DMS79 (cell line): ENCODE data around the gene MICAL2.

Experiments used
- DNase-seq: peaks from one replicate; lab custom pipeline; 2025; lab: John Stamatoyannopoulos, UW

Gene MICAL2

DNA sequence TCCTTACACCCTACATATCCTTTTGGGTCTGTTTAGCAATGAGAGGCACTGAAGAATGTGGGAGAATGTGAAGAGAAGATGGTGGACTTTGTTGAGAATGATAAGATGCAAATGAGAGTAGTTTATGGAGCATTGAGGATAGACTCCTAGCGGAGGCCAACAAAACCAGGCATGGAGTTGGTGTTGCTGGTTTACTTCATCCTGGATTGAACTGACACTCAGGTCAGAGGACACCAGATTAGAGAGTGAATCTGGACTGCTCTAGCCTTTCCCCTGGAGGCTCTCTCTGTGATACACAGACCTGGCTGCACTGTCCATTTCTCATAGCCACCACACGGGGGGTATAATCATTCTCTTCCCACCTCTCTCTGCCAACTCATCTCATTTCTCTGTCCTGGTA lies 98.7 kb downstream of the MICAL2 start:
- no peak for DNase-seq

DNA sequence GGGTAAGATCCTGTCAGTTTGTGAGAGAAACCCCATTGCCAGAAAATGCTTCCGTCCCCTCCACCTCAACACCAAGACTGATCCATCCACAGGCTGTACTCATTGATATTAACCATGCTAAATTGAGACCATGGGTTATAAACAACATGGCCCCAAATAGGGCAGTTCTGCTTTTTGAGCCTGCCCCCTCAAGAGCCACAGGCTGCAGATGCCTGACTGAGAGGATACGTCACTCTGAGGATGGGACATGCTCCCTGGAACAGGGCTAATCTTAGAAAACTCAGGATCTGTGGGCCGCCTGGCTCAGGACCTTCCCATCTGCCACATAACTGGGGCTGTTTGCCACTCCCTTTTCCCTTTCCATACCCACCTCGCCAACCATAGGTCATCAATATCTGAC lies 99.8 kb downstream of the MICAL2 start:
- no peak for DNase-seq

DNA sequence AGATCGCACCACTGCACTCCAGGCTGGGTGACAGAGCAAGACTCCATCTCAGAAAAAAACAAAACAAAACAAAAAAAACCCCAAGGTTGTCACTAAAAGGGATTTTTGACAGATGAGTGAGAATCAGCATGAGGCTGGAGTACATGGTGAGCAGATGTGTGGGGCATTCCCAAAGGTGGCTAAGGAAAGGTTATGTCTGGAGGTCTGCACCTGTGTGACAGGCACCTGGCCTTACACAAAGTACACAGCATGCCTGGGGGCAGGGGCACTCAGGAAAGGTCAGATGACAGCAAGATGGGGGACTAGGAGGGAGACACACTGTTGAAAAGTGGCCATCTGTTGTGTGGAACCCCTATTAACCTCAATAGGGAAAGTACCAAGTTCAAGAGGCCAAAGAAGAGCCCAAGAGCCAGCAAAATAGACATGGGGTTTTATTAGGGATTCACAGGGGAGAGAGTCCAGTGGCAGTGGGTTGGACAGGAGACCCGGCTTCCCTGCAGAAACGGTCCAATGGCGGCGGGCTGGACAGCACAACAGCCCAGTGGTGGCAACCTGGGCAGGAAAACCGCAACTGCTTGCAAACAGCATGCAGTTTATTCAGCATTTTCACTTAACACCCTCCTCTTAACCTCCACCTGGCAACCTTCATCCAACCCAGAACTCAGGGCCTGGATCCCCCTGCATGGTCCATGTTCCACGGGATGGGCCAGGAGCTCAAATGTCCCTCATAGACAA lies 101.1 kb downstream of the MICAL2 start:
- DNase-seq: no peak

DNA sequence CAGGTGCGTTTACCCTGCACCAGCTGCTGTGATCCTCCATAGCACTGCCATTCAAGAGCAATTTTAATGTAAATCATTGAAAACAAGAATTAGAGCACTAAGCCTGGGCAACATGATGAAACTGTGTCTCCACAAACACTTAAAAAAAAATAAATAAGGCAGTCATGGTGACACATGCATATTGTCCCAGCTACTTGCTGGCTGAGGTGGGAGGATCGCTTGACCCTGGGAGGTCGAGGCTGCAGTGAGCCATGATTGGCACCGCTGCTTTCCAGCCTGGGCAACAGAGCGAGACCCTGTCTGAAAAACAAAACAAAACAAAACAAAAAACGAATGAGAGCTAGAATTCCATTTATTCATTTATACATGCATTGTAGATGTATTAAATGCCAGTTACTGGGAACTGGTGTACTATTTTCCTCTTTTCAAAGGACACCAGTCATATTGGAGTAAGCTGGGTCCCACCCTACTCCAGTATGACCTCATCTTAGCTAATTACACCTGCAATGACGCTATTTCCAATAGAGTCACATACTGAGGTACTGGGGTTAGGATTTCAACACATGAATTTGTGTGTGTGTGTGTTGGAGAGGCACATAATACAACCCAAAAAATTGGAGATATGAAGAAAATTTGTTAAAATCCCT lies 101.9 kb downstream of the MICAL2 start:
- no peak for DNase-seq

DNA sequence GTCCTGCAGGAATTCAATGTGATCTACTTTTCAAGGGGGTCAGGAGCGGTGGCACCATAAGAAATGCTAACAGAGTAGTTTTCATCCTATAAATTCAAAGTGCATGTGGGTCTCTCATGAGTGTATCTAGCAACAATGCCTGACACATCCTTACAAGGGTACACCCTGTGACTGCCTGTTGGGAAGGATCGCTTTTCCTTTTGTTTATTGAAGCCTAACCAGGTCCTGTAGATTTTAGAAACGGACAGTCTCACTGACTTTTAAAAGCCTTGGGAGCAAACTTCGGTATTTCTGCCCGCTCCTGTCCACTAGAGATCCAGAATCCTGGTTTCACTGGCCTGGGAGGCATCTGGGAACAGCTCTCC lies 102.4 kb downstream of the MICAL2 start:
- no peak for DNase-seq

DNA sequence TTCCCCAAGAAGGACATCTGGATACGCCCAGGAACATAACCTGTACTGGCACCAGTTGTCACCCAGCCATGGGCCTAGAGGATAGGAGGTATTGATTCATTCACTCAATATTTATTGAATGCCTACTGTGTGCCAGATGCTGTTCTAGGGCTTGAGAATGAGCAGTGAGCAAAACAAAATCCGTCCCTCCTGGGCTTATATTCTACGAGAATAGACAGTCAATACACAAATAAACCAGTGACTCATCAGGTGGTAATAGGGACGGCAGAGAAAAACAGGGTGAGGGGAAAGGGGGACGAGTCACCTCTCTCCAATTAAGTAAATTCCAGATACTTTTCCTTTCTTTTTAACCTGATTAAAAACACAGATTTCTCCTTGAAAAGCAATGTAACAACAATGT lies 103.5 kb downstream of the MICAL2 start:
- DNase-seq: no peak

DNA sequence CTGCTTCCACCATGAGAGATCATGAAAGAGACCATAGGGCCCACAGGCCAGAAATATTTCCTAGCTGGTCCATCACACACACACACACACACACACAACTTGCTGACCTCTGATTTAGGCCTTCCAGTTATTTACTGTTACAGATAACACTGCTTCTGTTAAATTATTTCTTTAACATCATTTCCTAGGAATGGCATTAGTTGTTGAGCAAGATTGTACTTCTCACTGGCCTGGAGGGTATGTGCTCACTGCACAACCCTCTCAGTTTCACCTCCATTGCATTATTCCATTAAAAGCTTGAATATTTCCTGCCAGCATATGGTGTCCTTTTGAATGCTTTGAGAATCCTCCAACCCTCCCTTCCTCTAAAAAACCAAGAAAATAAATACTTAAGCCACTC lies 104.4 kb downstream of the MICAL2 start:
- no peak for DNase-seq

DNA sequence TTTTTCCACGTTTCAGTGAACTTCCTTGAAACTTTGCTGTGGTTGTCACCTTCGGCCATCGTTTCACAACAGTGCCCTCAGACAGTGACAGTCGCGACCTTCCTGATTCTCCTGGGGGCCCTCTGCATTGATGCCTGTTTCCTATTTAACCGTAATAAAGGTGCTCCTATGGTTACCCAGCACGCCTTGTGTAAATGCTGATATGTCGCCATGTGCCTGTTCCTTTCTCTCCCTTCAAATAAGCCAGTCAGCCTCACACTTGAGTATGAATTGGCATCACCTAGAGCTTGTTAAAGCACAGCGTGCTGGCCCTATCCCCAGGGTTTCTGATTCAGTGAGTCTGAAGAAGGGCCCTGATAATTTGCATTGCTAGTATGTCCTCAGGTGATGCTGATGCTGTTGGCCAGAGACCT lies 104.8 kb downstream of the MICAL2 start:
- DNase-seq: peak; percentile 94

DNA sequence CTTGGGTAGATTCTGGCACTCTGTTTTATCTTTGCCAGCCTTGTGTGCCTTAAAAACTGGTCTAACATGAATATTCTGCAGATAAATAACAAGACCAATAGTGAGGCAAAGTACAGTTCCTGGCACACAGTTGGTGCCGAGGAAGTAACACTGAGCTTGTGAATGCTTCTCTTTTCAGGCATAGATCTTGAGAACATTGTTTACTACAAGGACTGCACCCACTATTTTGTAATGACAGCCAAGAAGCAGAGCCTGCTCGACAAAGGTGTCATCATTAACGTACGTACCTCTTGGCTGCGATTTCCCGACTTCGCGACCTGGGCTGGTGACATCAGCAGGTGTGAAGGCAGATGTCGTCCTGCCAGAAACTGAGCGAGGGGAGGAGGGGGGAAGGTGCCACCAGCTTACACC lies 105.7 kb downstream of the MICAL2 start:
- no peak for DNase-seq

DNA sequence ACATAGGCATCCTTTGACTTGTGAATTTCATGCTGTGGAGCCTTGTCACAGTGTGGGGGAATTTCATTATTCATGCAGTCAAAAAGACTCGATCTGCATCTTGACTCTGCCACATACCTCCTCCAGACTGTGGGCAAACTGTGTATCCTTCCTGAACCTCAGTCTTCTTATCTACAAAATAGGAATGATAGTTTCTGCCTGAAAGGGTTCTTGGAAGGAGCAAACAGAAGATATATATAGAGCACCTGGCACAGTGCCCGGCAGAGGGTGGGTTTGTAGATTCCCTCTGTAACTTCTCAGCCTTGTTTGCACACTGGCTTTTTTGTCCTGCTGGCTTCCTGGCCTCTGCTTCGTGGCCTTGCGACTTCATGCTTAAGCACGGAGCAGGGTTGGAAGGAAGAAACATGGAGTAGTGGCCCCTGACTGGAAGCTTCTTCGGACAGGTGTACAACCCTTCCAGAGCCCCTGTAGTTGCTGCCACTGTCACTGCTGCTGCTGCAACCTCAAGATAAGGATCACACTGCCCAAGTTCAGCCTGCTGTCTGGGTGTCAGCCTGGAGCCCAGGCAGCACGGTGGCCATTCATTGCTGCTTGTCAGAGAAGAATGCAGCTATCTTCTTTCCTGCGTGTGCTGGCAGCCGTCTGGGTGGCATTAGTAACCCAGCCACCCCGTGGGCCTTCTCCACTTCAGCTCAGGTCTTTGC lies 106.4 kb downstream of the MICAL2 start:
- no peak for DNase-seq

DNA sequence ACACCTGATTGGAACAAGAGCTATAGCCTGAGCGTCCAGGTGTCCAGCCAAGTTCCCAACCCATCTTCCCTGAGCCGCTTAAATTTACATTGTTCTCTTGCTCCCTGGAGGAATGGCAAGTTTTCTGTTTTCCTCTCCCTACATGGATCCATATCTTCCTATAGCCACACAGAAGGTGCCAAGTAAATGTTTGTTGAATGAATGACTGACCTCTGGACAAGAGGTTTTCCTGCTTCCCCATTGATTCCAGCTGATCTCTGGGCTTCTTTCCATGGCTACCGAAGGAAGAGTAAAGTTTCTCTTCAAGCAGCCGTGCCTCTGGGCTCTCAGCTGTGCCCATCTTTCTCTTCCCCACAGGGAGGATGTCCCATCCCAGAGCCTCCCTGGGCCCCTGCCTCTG lies 107.5 kb downstream of the MICAL2 start:
- DNase-seq: no peak

DNA sequence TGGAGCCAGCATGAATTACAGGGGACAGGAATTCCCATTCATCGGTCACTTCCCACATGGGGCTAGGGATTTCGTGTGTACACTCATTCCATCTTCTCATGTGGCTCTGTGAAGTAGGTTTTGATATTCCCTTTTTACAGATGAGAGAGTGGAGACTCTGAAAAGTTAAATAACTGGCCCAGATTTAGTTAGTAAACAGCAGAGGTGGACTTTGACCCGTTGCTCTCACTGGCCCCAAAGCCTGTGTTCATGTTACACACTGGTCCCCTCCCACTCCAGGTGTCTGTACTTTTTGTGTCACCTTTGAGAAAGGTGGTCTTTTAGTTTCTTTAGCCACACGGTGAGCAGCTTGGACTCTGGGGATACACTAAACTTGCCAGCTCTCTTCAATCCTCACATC lies 108.5 kb downstream of the MICAL2 start:
- no peak for DNase-seq

DNA sequence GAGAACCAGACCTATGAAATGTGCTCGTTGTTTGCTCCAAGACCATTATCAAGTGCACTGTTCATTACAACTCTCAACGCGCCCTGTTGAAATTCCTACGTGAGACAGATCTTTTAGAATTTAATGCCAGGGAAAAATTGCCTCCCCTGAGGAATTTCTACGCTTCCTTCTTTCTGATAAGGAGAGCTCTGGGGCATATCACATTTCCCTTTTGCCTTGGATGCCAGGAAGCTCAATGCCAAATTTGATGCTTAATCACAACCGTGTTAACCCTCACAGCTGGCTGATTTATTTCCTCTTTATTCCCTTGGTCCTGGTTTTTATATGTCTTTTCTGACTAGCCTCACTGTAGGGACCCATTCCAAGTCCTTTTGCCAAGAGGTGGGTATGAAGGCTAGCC lies 109.4 kb downstream of the MICAL2 start:
- no peak for DNase-seq

DNA sequence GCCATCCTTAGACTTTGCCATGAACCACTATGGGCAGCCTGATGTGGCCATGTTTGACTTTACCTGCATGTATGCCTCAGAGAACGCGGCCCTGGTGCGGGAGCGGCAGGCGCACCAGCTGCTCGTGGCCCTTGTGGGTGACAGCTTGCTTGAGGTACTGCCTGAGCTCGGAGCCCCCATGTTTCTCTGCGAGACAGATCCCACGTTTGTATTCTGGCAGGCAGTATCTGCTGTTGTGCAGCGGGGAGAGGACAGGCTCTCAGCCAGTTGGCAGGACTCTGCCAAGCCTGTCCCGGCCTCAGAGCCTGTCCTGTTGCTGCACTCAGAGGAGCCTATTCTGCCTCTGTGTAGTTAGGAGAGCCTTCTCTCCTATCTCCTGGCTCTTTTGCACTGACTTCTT lies 109.9 kb downstream of the MICAL2 start:
- DNase-seq: no peak

DNA sequence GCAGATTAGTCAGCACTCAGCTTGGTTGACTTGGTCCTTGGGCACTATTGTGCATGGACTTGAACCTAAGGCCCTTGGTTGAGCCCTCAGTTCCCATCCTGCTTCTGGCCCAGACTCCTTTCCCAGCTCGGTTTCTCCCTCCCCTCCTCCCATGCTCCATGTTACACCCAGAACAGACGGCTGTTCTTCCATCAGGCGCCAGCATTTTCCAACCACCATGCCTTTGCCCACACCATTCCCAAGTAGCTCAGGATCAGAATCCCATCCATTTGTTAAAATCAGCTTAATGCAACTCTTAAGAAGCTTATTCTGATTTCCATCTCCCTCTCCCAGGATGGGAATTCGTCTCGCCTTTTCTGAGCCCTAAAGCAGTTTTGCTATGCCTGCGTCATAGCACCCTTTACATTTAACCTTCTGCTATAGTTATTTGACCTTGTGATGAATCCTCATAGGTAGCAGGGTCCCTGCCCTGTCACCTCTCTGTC lies 110.7 kb downstream of the MICAL2 start:
- DNase-seq: no peak

DNA sequence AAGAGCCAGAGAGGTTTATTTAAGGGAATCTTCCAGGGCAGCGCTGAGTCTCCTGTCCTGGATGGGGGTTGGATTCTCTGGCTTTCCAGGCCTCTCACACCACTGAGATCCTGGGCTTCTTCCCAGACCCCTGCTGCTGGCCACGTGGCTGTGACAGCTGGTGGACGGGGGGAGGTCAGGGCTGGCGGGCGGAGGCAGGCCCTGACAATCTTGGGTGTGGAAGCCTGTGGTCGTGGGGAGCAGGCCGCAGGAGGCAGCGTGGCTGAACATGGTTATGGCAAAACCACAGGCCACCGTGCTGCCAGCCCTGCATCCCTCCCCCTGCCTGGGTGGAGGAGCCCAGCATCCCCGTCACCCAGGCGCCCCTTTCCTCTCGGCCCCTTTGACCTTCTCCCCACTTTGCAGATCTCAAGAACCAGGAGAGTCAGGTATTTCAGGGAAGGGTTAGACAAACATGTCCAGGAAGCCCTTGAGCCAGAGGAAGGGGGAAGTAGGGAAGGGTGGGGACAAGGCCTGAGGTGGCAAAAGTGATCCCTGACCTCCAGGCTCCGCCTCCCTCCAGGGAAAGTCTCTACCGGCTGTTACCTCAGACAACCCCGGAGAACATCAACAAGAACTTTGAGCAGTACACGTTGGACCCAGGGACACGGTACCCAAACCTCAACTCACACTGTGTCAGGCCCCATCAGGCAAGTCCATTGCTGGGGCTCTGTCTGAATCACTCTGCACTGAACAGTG lies 111.8 kb downstream of the MICAL2 start:
- DNase-seq: no peak

DNA sequence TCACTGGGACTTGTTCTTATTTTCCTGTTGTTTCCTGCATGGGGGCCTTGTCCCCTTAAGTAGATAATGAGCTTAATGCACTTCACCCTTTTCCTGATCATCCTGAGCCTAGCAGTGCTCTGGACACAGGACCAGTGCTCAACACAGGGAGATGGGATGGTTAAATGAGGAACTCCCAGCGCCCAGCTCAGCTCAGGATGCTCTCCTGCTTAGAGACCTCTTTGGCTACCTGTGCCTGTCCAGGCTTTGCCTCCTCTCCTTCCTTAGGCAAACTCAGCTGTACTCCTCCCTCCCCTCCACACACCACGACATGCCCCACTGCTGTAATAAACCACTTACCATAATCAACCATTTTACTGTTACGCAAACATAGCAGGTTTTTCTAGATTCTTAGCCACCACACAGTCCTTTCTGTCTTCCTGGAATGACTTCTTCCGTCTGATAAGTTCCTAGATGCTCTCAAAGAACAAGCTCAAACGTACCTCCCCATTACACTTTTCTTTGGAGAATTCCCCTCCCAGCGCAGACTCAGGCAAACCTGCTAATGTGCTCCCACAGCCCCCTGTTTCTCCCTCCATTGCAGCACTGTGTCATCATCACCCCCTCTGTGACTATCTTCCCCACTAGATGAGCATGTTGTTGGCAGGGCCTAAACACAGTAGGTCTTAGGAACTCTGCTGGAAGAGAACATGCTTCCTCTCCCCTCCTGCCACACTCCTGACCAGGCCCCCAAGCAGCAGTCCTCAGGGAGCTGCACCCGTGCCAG lies 113.6 kb downstream of the MICAL2 start:
- peak; percentile 79 for DNase-seq

DNA sequence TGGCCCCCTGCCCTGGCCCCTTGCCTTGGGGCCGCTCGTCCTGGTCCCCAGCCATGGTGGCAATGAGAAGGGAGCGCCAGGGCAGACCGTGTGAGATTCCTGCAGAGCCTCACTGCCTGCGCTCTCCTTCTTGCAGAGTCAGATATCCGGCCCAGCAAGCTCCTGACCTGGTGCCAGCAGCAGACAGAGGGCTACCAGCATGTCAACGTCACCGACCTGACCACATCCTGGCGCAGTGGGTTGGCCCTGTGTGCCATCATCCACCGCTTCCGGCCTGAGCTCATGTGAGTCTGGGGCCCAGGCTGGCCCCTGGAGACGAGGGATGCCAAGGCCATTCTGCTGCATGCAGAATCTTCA lies 114.1 kb downstream of the MICAL2 start:
- DNase-seq: no peak

DNA sequence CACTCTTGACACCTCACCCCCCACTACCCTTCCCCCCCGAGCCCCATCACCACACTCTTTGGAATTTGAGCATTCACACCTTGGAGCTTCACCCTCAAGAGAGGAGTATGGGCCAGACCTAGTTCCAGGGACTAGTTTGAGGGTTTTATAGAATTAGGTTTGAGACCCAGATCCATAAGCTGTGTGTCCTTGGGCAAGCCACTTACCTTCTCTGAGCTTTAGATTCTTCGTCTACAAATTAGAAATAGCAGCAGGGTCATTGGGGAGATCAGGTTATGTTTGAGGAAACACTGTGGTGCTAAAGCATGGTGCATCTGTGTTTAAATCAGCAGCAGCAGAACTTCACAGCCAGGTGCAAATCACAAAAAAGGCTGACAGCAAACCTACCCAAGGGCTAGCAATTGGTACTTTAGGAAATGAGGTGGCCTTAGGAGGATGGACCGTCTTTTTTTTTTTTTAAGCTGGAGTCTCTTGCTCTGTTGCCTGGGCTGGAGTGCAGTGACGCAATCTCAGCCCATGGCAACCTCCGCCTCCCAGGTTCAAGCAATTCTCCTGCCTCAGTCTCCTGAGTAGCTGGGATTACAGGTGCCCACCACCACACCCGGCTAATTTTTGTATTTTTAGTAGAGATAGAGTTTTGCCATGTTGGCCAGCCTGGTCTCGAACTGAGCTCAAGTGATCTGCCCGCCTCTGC lies 114.8 kb downstream of the MICAL2 start:
- DNase-seq: no peak

DNA sequence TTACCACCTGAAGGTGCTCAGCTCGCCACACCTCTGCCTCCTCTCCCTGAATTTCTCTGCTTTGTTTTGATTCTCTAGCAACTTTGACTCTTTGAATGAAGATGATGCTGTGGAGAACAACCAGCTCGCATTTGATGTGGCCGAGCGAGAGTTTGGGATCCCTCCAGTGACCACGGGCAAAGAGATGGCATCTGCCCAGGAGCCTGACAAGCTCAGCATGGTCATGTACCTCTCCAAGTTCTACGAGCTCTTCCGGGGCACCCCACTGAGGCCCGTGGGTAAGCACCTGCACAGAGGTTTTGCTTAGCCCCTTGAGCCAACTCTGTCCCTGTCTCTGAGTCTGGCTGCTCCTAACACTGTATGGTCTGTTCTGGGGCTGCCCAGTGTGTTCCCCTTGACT lies 115.7 kb downstream of the MICAL2 start:
- DNase-seq: no peak
